ENCODE data around the gene MACROH2A1. TPM values are rescaled to one million over a fixed set of nuclear protein-coding genes. Genes with fewer than 3 reads are reported as not detected.

The MACROH2A1 gene
- total RNA-seq, 1 experiment from 2014 or later, result 83.8 TPM

GRCh38 chr5:135379046-135379654 lies 19.9 kb downstream of the MACROH2A1 start:
- Mint-ChIP-seq H3K27me3 (ENCODE audit: low read depth) (no peaks in the 10 kb centered on the region), H3K9me3 (no peaks in the 10 kb centered on the region), H3K27ac (no peak overlapping the region), H3K4me1 (no peaks in the 10 kb centered on the region), H3K4me3 (no peak overlapping the region), H3K36me3 (peaks cover 32% of the 10 kb centered on the region)
- CTCF ChIA-PET, result no interaction called here
- POLR2A ChIA-PET, result no interaction called here
- DNase-seq (ENCODE audit: low spot score), result no peak
- ATAC-seq, result no peak
- TF ChIP-seq TCF7 (CRISPR knock-in tag; IDR thresholded peaks at IDR 0.05; ENCODE audit: low read depth) (no peak), ZNF396 (CRISPR knock-in tag; IDR thresholded peaks at IDR 0.05; ENCODE audit: borderline replicate concordance) (no peak), MXD4 (CRISPR knock-in tag; IDR thresholded peaks at IDR 0.05; ENCODE audit: borderline replicate concordance) (no peak), ETV6 (CRISPR knock-in tag; IDR thresholded peaks at IDR 0.05) (no peak), ZNF671 (CRISPR knock-in tag; IDR thresholded peaks at IDR 0.05) (no peak), ATF6 (CRISPR knock-in tag; IDR thresholded peaks at IDR 0.05) (no peak), JAZF1 (CRISPR knock-in tag; IDR thresholded peaks at IDR 0.05) (no peak), HMGA2 (CRISPR knock-in tag; IDR thresholded peaks at IDR 0.05) (no peak), ZNF423 (CRISPR knock-in tag; IDR thresholded peaks at IDR 0.05) (no peak), OVOL2 (CRISPR knock-in tag; IDR thresholded peaks at IDR 0.05; ENCODE audit: borderline replicate concordance) (no peak), CREB1 (CRISPR knock-in tag; IDR thresholded peaks at IDR 0.05) (no peak)

- no peak for ATAC-seq
- Mint-ChIP-seq H3K27me3 (ENCODE audit: low read depth) (no peaks in the 10 kb centered on the region), H3K4me1 (no peaks in the 10 kb centered on the region), H3K36me3 (peaks cover 27% of the 10 kb centered on the region), H3K9me3 (no peaks in the 10 kb centered on the region), H3K27ac (0 out of 2 replicates have a peak overlapping the region, but pooled peaks have one; percentile 12), H3K4me3 (no peak overlapping the region)
- CTCF ChIA-PET, result interaction anchor here (0.8 kb wide), 1 partner anchor 48 kb away, joined by 3 read pairs; no protein-coding TSS in a partner anchor
- no peak for DNase-seq (ENCODE audit: low spot score)
- TF ChIP-seq AR (CRISPR knock-in tag; IDR thresholded peaks at IDR 0.05) (no peak), ZNF263 (CRISPR knock-in tag; IDR thresholded peaks at IDR 0.05; ENCODE audit: low read depth) (no peak), ATF1 (CRISPR knock-in tag; IDR thresholded peaks at IDR 0.05) (no peak)
- POLR2A ChIA-PET, result interaction anchor here (0.6 kb wide), 1 partner anchor 557 kb away, joined by 5 read pairs; no protein-coding TSS in a partner anchor
Measured at GRCh38 chr5:135377751-135378680, 21.0 kb downstream of the MACROH2A1 start.

GRCh38 chr5:135376961-135377624 lies 21.9 kb downstream of the MACROH2A1 start:
- Mint-ChIP-seq H3K4me1 (no peaks in the 10 kb centered on the region), H3K4me3 (no peak overlapping the region), H3K27ac (0 out of 2 replicates have a peak overlapping the region, but pooled peaks have one; percentile 12), H3K9me3 (no peaks in the 10 kb centered on the region), H3K27me3 (ENCODE audit: low read depth) (no peaks in the 10 kb centered on the region), H3K36me3 (peaks cover 18% of the 10 kb centered on the region)
- POLR2A ChIA-PET, result no interaction called here
- CTCF ChIA-PET, result interaction anchor here (0.8 kb wide), 1 partner anchor 49 kb away, joined by 3 read pairs; no protein-coding TSS in a partner anchor
- DNase-seq (ENCODE audit: low spot score), result no peak
- no peak for ATAC-seq
- TF ChIP-seq OVOL2 (CRISPR knock-in tag; IDR thresholded peaks at IDR 0.05; ENCODE audit: borderline replicate concordance), result no peak
- TF ChIP-seq ZNF121 (CRISPR knock-in tag; IDR thresholded peaks at IDR 0.05), result no peak
- no peak for TF ChIP-seq GABPB1 (CRISPR knock-in tag; IDR thresholded peaks at IDR 0.05)
- no peak for TF ChIP-seq ZNF671 (CRISPR knock-in tag; IDR thresholded peaks at IDR 0.05)
- TF ChIP-seq GTF2I (CRISPR knock-in tag; conservative IDR thresholded peaks at IDR 0.05), result no peak
- no peak for TF ChIP-seq FOXJ3 (CRISPR knock-in tag; IDR thresholded peaks at IDR 0.05; ENCODE audit: borderline replicate concordance)
- no peak for TF ChIP-seq SOX15 (CRISPR knock-in tag; IDR thresholded peaks at IDR 0.05)
- TF ChIP-seq PREB (CRISPR knock-in tag; IDR thresholded peaks at IDR 0.05; ENCODE audit: borderline replicate concordance), result no peak
- TF ChIP-seq TEAD1 (CRISPR knock-in tag; IDR thresholded peaks at IDR 0.05), result no peak
- TF ChIP-seq ZBTB21 (CRISPR knock-in tag; IDR thresholded peaks at IDR 0.05; ENCODE audit: borderline replicate concordance), result no peak
- TF ChIP-seq GRHL2 (CRISPR knock-in tag; IDR thresholded peaks at IDR 0.05; ENCODE audit: insufficient replicate concordance, severe bottlenecking), result no peak
- no peak for TF ChIP-seq RORB (CRISPR knock-in tag; IDR thresholded peaks at IDR 0.05)
- TF ChIP-seq CDX4 (CRISPR knock-in tag; IDR thresholded peaks at IDR 0.05; ENCODE audit: borderline replicate concordance), result no peak
